GM12874 (cell line): ENCODE results near the gene PLD1.

ENCODE experiments used
- CTCF ChIP-seq: IDR thresholded peaks from 2 replicates; pipeline ENCODE4 v1.5.1; 2011; ENCODE audit warnings: low read depth, mild to moderate bottlenecking, control low read depth, low read length, moderate library complexity; ENCODE audit not compliant: insufficient read depth

The PLD1 gene

DNA sequence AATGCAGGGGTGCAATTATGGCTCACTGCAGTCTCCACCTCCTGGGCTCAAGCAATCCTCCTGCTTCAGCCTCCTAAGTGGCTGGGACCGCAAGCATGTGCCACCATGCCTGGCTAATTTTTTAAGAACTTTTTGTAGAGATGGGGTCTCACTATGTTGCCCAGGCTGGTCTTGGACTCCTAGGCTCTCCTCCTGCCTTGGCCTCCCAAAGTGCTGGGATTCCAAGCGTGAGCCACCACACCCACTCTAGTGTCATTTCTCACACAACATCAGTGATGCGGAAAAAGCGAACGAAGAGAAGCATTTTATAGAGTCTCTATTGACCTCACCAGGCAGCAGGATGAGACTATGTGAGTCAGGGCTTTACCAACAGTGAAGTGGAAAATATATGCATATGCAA lies 137.7 kb downstream of the PLD1 start:
- TF ChIP-seq CTCF, result no peak

GRCh38 chr3:171672124-171672523 lies 138.2 kb downstream of the PLD1 start:
- TF ChIP-seq CTCF, result no peak

DNA sequence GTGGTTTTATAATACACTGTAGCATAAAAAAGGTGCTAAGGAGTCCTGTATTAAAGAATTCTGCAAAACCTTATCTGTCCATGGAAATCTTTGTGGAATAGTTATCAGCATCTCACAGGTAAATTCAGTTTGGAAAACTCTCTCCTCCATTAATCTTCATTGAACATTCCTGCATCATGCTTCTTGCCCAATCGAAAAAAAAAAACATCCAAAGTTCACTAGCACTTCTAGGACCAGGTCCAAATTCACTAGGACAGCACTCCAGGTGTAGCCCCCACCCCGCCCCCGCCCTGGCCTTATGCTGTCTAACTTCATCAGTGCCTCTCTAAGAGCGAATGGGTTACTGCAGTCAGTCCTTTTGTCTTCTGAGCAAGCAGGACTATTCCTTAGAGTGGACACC lies 138.6 kb downstream of the PLD1 start:
- TF ChIP-seq CTCF, result no peak

- no peak for TF ChIP-seq CTCF
Observed at GRCh38 chr3:171666516-171666915, 143.8 kb downstream of the PLD1 start.

DNA sequence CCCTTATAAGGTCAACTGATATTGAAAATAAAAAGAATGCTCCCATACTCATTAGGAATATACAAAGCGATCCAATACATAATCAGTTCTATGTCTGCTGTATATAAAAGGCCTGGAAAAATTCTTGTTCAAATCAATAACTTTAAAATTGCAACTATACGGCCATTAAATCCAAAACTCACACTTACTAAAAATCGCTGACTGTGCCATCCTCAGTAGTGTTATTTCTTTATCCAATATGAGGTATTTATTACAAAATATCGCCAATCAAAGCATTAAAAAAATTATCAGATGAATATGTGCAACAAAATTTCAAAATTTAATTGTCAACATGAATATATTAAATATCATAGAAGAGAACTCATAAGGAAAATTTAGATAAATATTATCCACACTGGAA lies 146.5 kb downstream of the PLD1 start:
- no peak for TF ChIP-seq CTCF

- TF ChIP-seq CTCF, result no peak
Observed at GRCh38 chr3:171661484-171661883, 148.8 kb downstream of the PLD1 start.

- no peak for TF ChIP-seq CTCF
Observed at GRCh38 chr3:171660188-171660587, 150.1 kb downstream of the PLD1 start.

- TF ChIP-seq CTCF, result no peak
Observed at GRCh38 chr3:171658841-171659240, 151.4 kb downstream of the PLD1 start.
